Cardiac muscle cell (in vitro differentiated cells and primary cell): ENCODE measurements around the gene TMEM164. TPM values are rescaled to one million over a fixed set of nuclear protein-coding genes. Genes with fewer than 3 reads are reported as not detected.

Experiments used
- DNase-seq, 2 donors: peaks; one replicate each; pipeline versions ENCODE4 v3.0.0 to v3.0.0-alpha.2; 2010 to 2017; ENCODE audit warnings: low read depth in 1 of 2, low spot score in 1 of 2
- H3K27ac ChIP-seq: fragments of 200-600 bp; sonication (generic); 2 replicates; pipeline ENCODE4 v1.5.1; 2016
- H3K27me3 ChIP-seq: fragments of 200-600 bp; sonication (generic); 2 replicates; pipeline ENCODE4 v1.6.0; 2016; ENCODE audit warnings: control low read depth
- H3K36me3 ChIP-seq: fragments of 200-600 bp; sonication (generic); 2 replicates; pipeline ENCODE4 v1.5.1; 2016; ENCODE audit warnings: control low read depth
- H3K4me1 ChIP-seq: fragments of 200-600 bp; sonication (generic); 2 replicates; pipeline ENCODE4 v1.8.1; 2017; ENCODE audit warnings: low read depth, mild to moderate bottlenecking, mixed run types
- H3K4me3 ChIP-seq: fragments of 200-600 bp; sonication (generic); 2 replicates; pipeline ENCODE4 v1.5.1; 2016; ENCODE audit warnings: mild to moderate bottlenecking
- H3K9me3 ChIP-seq: fragments of 200-600 bp; sonication (generic); 2 replicates; pipeline ENCODE4 v1.5.1; 2017; ENCODE audit warnings: low read depth, mild to moderate bottlenecking, control low read depth
- CTCF ChIP-seq: IDR thresholded peaks from 2 replicates; pipeline ENCODE4 v1.5.1; 2012; ENCODE audit warnings: low read depth, mild to moderate bottlenecking, low read length
- polyA plus RNA-seq: library from polyadenylated mRNA; unstranded; fragments of >200 nt; fragmentation: Nextera tagmentation; extraction: Ambion mirVana; gene quantifications from 2 replicates; pipeline ENCODE4 v1.2.1, GENCODE V29; 2016
- total RNA-seq: library from RNA; depleted of rRNA; stranded (reverse); fragments of >200 nt; gene quantifications from 2 replicates; pipeline ENCODE4 v1.2.3, GENCODE V29; 2016

Gene TMEM164
- total RNA-seq (28.3 and 70.3 TPM in 2 replicates), polyA plus RNA-seq (5.2 and 6.8 TPM in 2 replicates)

GRCh38 chrX:110002300-110003166 lies at the start of gene TMEM164:
TSS of gene TMEM164 (plus strand) at chrX:110003114. CDS start at chrX:110003775, 661 bp downstream.
- TF ChIP-seq CTCF, result no peak
- Histone ChIP-seq H3K27ac (peak within 1 kb of the TSS; percentile 86), H3K4me3 (peak within 1 kb of the TSS; percentile 56), H3K27me3 (no peaks in the 10 kb centered on the region), H3K9me3 (no peaks in the 10 kb centered on the region), H3K36me3 (no peaks in the 10 kb centered on the region), H3K4me1 (peaks cover 27% of the 10 kb centered on the region)
- peak; percentile 89 to 91 for DNase-seq

- no peaks in the 10 kb centered on the region for H3K27me3 ChIP-seq
- no peak overlapping the region for H3K4me3 ChIP-seq
- H3K36me3 ChIP-seq, result no peaks in the 10 kb centered on the region
- H3K9me3 ChIP-seq, result no peaks in the 10 kb centered on the region
- no peaks in the 10 kb centered on the region for H3K4me1 ChIP-seq
- H3K27ac ChIP-seq, result no peak overlapping the region
- peak in 1 of 2 donors; percentile 62 for DNase-seq
- TF ChIP-seq CTCF, result no peak
Measured at GRCh38 chrX:109954333-109954732, 48.6 kb upstream of the TMEM164 start.

- H3K4me1 ChIP-seq, result no peaks in the 10 kb centered on the region
Measured at GRCh38 chrX:109954955-109955354, 48.0 kb upstream of the TMEM164 start.

GRCh38 chrX:109958266-109958665 lies 44.6 kb upstream of the TMEM164 start:
- Histone ChIP-seq H3K27ac (no peak overlapping the region), H3K36me3 (no peaks in the 10 kb centered on the region), H3K27me3 (no peaks in the 10 kb centered on the region), H3K4me3 (no peak overlapping the region), H3K4me1 (no peaks in the 10 kb centered on the region), H3K9me3 (no peaks in the 10 kb centered on the region)
- no peak for DNase-seq
- no peak for TF ChIP-seq CTCF

More at GRCh38 chrX:109954955-109955354, 48.0 kb upstream of the TMEM164 start:
- Histone ChIP-seq H3K9me3 (no peaks in the 10 kb centered on the region), H3K27me3 (no peaks in the 10 kb centered on the region), H3K4me3 (no peak overlapping the region), H3K27ac (no peak overlapping the region), H3K36me3 (no peaks in the 10 kb centered on the region)
- no peak for DNase-seq
- TF ChIP-seq CTCF, result no peak

GRCh38 chrX:109959356-109959871 lies 43.5 kb upstream of the TMEM164 start:
- no peak for DNase-seq
- Histone ChIP-seq H3K27me3 (no peaks in the 10 kb centered on the region), H3K36me3 (no peaks in the 10 kb centered on the region), H3K4me3 (no peak overlapping the region), H3K9me3 (no peaks in the 10 kb centered on the region), H3K27ac (no peak overlapping the region), H3K4me1 (no peaks in the 10 kb centered on the region)
- no peak for TF ChIP-seq CTCF
